ENCODE data around the gene RIMBP2.

RIMBP2 gene

GRCh38 chr12:130625201-130625600, 90.9 kb downstream of the RIMBP2 start:
- no peak for DNase-seq

- no peak for DNase-seq
These were observed 93.3 kb downstream of the RIMBP2 start for GRCh38 chr12:130622803-130623202.

GRCh38 chr12:130621696-130622298, 94.3 kb downstream of the RIMBP2 start:
- DNase-seq = no peak

- no peak for DNase-seq
These were observed 95.3 kb downstream of the RIMBP2 start for GRCh38 chr12:130620756-130621155.

- DNase-seq = no peak
These were observed 95.8 kb downstream of the RIMBP2 start for GRCh38 chr12:130620281-130620680.

- DNase-seq = no peak
These were observed 96.6 kb downstream of the RIMBP2 start for GRCh38 chr12:130619385-130620001.

- DNase-seq = no peak
These were observed 98.9 kb downstream of the RIMBP2 start for GRCh38 chr12:130617219-130617618.

- DNase-seq = no peak
These were observed 100.2 kb downstream of the RIMBP2 start for GRCh38 chr12:130615861-130616345.

GRCh38 chr12:130614530-130614905, 101.6 kb downstream of the RIMBP2 start:
- DNase-seq = no peak

GRCh38 chr12:130613831-130614529, 102.1 kb downstream of the RIMBP2 start:
- no peak for DNase-seq

- no peak for DNase-seq
These were observed 103.0 kb downstream of the RIMBP2 start for GRCh38 chr12:130613131-130613530.

- DNase-seq = no peak
These were observed 104.8 kb downstream of the RIMBP2 start for GRCh38 chr12:130611026-130611905.

GRCh38 chr12:130609966-130610365, 106.1 kb downstream of the RIMBP2 start:
- no peak for DNase-seq

GRCh38 chr12:130608831-130609230, 107.3 kb downstream of the RIMBP2 start:
- no peak for DNase-seq

GRCh38 chr12:130608132-130608531, 108.0 kb downstream of the RIMBP2 start:
- DNase-seq = no peak

GRCh38 chr12:130606231-130606630, 109.9 kb downstream of the RIMBP2 start:
- no peak for DNase-seq

- DNase-seq = no peak
These were observed 112.6 kb downstream of the RIMBP2 start for GRCh38 chr12:130603396-130603965.

GRCh38 chr12:130602251-130602650, 113.8 kb downstream of the RIMBP2 start:
- no peak for DNase-seq

- no peak for DNase-seq
These were observed 114.8 kb downstream of the RIMBP2 start for GRCh38 chr12:130601327-130601726.

GRCh38 chr12:130596241-130596640, 119.9 kb downstream of the RIMBP2 start:
- DNase-seq = no peak

- no peak for DNase-seq
These were observed 120.5 kb downstream of the RIMBP2 start for GRCh38 chr12:130595566-130595965.

- no peak for DNase-seq
These were observed 123.0 kb downstream of the RIMBP2 start for GRCh38 chr12:130593056-130593455.

- no peak for DNase-seq
These were observed 123.5 kb downstream of the RIMBP2 start for GRCh38 chr12:130592641-130593040.

Measured in DMS 273 treated with DMSO at 0.1 percent for 48 hours (cell line).